HEK293T (cell line): ENCODE measurements around the gene METAP1D.

ENCODE experiments used
- CTBP1 ChIP-seq: fragments of 450-650 bp; IDR thresholded peaks from 2 replicates; pipeline ENCODE4 v1.6.1; 2016; ENCODE audit warnings: borderline replicate concordance
- FOXA1 ChIP-seq: fragments of 450-650 bp; IDR thresholded peaks from 2 replicates; pipeline ENCODE4 v1.6.1; 2016; ENCODE audit warnings: mild to moderate bottlenecking
- FOXK2 ChIP-seq: fragments of 450-650 bp; IDR thresholded peaks from 2 replicates; pipeline ENCODE4 v1.6.1; 2016; ENCODE audit warnings: mild to moderate bottlenecking
- LEF1 ChIP-seq: fragments of 450-650 bp; IDR thresholded peaks from 2 replicates; pipeline ENCODE4 v1.6.1; 2017; ENCODE audit warnings: mild to moderate bottlenecking, borderline replicate concordance
- PKNOX1 ChIP-seq: fragments of 450-650 bp; IDR thresholded peaks from 2 replicates; pipeline ENCODE4 v1.6.1; 2016
- SUZ12 ChIP-seq: fragments of 450-650 bp; IDR thresholded peaks from 2 replicates; pipeline ENCODE4 v1.6.1; 2016; ENCODE audit warnings: mild to moderate bottlenecking
- TARDBP ChIP-seq: fragments of 450-650 bp; IDR thresholded peaks from 2 replicates; pipeline ENCODE4 v1.6.1; 2016

- no peak for TF ChIP-seq SUZ12
- no peak for TF ChIP-seq TARDBP
- no peak for TF ChIP-seq LEF1
- no peak for TF ChIP-seq CTBP1
- TF ChIP-seq FOXK2, result no peak
- TF ChIP-seq PKNOX1, result no peak
- TF ChIP-seq FOXA1, result no peak
Measured at GRCh38 chr2:171986778-171987177, 13.0 kb upstream of the METAP1D start.
